ENCODE measurements around the gene SYT15. TPM values are rescaled to one million over a fixed set of nuclear protein-coding genes. Genes with fewer than 3 reads are reported as not detected.

SYT15 gene
- total and polyA plus RNA-seq, 2 donors (not counting 3 experiments of a cell fraction or from before 2014, with no cell fraction given) = 0.50 to 0.75 TPM

DNA sequence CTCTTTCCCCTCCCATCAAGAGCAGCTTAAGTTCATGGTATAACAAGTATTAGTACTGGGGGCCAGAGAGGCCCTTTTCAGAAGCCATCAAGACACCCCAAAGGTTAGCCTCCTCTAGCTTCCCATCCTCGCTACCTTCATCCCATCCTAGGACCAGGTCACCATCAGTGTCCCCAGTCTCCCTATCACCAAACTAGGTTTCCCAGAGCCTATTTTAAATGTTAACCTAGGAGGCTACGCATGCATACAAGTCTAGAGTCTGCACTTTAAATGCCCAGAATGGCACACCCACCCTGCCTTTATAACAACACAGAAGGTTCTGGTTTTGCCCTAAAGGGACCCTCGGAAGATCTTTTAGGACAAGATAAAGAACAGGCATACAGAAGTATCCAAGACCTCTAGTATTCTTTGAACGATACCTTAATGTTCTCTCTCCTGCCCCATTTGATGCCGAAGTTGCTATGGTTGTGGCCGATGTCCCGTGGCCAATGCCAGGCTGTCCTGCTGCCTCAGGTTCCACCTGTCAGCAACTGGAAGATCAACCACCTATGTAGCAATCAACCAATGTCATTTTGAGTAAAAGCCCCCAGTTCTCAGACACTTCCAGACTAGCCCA lies 24.7 kb upstream of the SYT15 start:
- DNase-seq (ENCODE audit: low read depth, low spot score) (no peak), FAIRE-seq (no peak)
- CTCF ChIA-PET = interaction anchor here (2.3 kb wide), 1 partner anchor 10 kb away, joined by 14 read pairs; no protein-coding TSS in a partner anchor
- Histone ChIP-seq H3K4me2 (ENCODE audit: insufficient read depth, low read length) (no peak overlapping the region), H3K4me3 (replicated peaks in 1 of 3; ENCODE audit: insufficient read depth in 1 of 3, low read depth in 1 of 3, low read length in 3 of 3) (no peak overlapping the region), H3K27ac (ENCODE audit: insufficient read depth, low read depth, low read length) (no peak overlapping the region), H3K79me2 (ENCODE audit: control insufficient read depth, insufficient read depth, low read length) (no peaks in the 10 kb centered on the region), H3K9ac (replicated peaks; ENCODE audit: extremely low read depth, insufficient read depth, low read length) (no peak overlapping the region), H4K20me1 (replicated peaks; ENCODE audit: control insufficient read depth, extremely low read depth, insufficient read depth, low read length) (no peaks in the 10 kb centered on the region), H3K9me1 (replicated peaks; ENCODE audit: control insufficient read depth, extremely low read depth, insufficient read depth, low read length) (no peaks in the 10 kb centered on the region), H3K36me3 (ENCODE audit: control insufficient read depth in 2 of 2, extremely low read depth in 1 of 2, insufficient read depth in 2 of 2, low read length in 2 of 2) (no peaks in the 10 kb centered on the region), H3K27me3 (ENCODE audit: control insufficient read depth in 2 of 2, insufficient read depth in 2 of 2, low read length in 2 of 2) (peaks cover 19 to 26% of the 10 kb centered on the region in 2 experiments), H2AFZ (ENCODE audit: low read depth, low read length) (no peak overlapping the region), H3K4me1 (ENCODE audit: control insufficient read depth, extremely low read depth, insufficient read depth, low read length) (no peaks in the 10 kb centered on the region), H3K9me3 (replicated peaks; ENCODE audit: control insufficient read depth, insufficient read depth, low read length) (no peaks in the 10 kb centered on the region)
- dilution Hi-C loops (cut with MboI; ENCODE audit: extremely low pct_ligation_motif_present, low sequenced_read_pairs) = no loop called here
- TF ChIP-seq POLR2AphosphoS5 (IDR thresholded peaks at IDR 0.05; ENCODE audit: insufficient read depth, low read depth, low read length) (no peak), FOS (IDR thresholded peaks at IDR 0.05; ENCODE audit: borderline replicate concordance, insufficient read depth, low read length) (no peak), GATA2 (IDR thresholded peaks at IDR 0.05; ENCODE audit: insufficient read depth, insufficient read length, low read depth, low read length) (no peak), EZH2 (IDR thresholded peaks at IDR 0.05; ENCODE audit: borderline replicate concordance, low read depth, low read length, severe bottlenecking) (no peak), MYC (IDR thresholded peaks at IDR 0.05; ENCODE audit: low read depth, low read length) (no peak), JUN (IDR thresholded peaks at IDR 0.05; ENCODE audit: borderline replicate concordance, insufficient read depth, insufficient read length, low read depth) (no peak), POLR2A (IDR thresholded peaks at IDR 0.05; ENCODE audit: low read depth, low read length) (no peak)
- TF ChIP-seq, protein P1, sequence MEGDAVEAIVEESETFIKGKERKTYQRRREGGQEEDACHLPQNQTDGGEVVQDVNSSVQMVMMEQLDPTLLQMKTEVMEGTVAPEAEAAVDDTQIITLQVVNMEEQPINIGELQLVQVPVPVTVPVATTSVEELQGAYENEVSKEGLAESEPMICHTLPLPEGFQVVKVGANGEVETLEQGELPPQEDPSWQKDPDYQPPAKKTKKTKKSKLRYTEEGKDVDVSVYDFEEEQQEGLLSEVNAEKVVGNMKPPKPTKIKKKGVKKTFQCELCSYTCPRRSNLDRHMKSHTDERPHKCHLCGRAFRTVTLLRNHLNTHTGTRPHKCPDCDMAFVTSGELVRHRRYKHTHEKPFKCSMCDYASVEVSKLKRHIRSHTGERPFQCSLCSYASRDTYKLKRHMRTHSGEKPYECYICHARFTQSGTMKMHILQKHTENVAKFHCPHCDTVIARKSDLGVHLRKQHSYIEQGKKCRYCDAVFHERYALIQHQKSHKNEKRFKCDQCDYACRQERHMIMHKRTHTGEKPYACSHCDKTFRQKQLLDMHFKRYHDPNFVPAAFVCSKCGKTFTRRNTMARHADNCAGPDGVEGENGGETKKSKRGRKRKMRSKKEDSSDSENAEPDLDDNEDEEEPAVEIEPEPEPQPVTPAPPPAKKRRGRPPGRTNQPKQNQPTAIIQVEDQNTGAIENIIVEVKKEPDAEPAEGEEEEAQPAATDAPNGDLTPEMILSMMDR (IDR thresholded peaks at IDR 0.05; ENCODE audit: extremely low read depth in 1 of 2, insufficient read depth in 1 of 2, low read depth in 1 of 2, low read length in 2 of 2) = no peak
- TF ChIP-seq, protein P2, sequence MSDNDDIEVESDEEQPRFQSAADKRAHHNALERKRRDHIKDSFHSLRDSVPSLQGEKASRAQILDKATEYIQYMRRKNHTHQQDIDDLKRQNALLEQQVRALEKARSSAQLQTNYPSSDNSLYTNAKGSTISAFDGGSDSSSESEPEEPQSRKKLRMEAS (IDR thresholded peaks at IDR 0.05; ENCODE audit: insufficient read depth, insufficient read length) = no peak
- POLR2A ChIA-PET = no interaction called here
- intact Hi-C loops (cut with micrococcal nuclease) = no loop called here
- BruUV-seq (replicated peaks) = no TSS peak
